GM12878 (cell line): ENCODE data around the gene IFRD1. TPM values are rescaled to one million over a fixed set of nuclear protein-coding genes. Genes with fewer than 3 reads are reported as not detected.

Experiments
- ATAC-seq: fragments of 200-7000 bp; cut with Tn5 transposase; 3 replicates; pipeline ENCODE4 v1.9.1; 2020; ENCODE audit warnings: mild to moderate bottlenecking, moderate library complexity
- BruUV-seq: library from RNA; stranded (reverse); fragments of 400-500 nt; replicated peaks from 2 replicates; lab custom pipeline; 2021; lab: Mats Ljungman, UMichigan
- CTCF ChIA-PET: fragments of 300-600 bp; sonication (Branson Sonifier 250); formaldehyde crosslinking; extraction: SDS; loops from one replicate; lab custom pipeline; 2021; ENCODE audit warnings: inconsistent platforms; lab: Yijun Ruan, JAX
- POLR2A ChIA-PET: fragments of 350-600 bp; formaldehyde crosslinking; extraction: SDS; loops from one replicate; lab custom pipeline; 2021; ENCODE audit warnings: inconsistent platforms; lab: Charles Lee
- RAD21 ChIA-PET: fragments of 300-600 bp; sonication (Branson Sonifier 250); formaldehyde crosslinking; loops from one replicate; lab custom pipeline; 2023; ENCODE audit warnings: antibody characterized with exemption; ENCODE audit not compliant: unreplicated experiment; lab: Charles Lee
- SMC1A ChIA-PET: fragments of 300-600 bp; sonication (Branson Sonifier 250); formaldehyde crosslinking; loops from one replicate; lab custom pipeline; 2023; ENCODE audit not compliant: unreplicated experiment, uncharacterized antibody; lab: Charles Lee
- DNase-seq: peaks from one replicate; pipeline ENCODE4 v3.0.0-alpha.2; 2011; ENCODE audit warnings: low read depth, low spot score
- FAIRE-seq: peaks from 3 replicates; lab custom pipeline; 2011; peaks lifted over from hg19 to GRCh38; lab: Jason Lieb, UNC
- H2AFZ ChIP-seq: 2 replicates; pipeline ENCODE4 v1.6.0; 2011; ENCODE audit warnings: low read depth, low read length, control low read depth; ENCODE audit not compliant: control insufficient read depth
- H3K27ac ChIP-seq: 2 replicates; pipeline ENCODE4 v1.5.1; 2011; ENCODE audit warnings: control low read depth; ENCODE audit not compliant: control insufficient read depth, insufficient read depth
- H3K27me3 ChIP-seq, 2 experiments: replicated peaks in 1 of 2; 2 replicates each; pipeline versions ENCODE4 v1.6.0 to v1.6.1; 2011; ENCODE audit warnings: low read length in 1 of 2; ENCODE audit not compliant: control insufficient read depth in 2 of 2, insufficient read depth in 2 of 2
- H3K36me3 ChIP-seq, 2 experiments: 2 replicates each; pipeline ENCODE4 v1.5.1; 2011; ENCODE audit warnings: low read length in 1 of 2; ENCODE audit not compliant: control insufficient read depth in 2 of 2, insufficient read depth in 2 of 2
- H3K4me1 ChIP-seq: 2 replicates; pipeline ENCODE4 v1.6.1; 2011; ENCODE audit warnings: mild to moderate bottlenecking, low read length, moderate library complexity, mixed read lengths; ENCODE audit not compliant: control insufficient read depth, insufficient read depth
- H3K4me2 ChIP-seq: 2 replicates; pipeline ENCODE4 v1.6.0; 2011; ENCODE audit warnings: control low read depth; ENCODE audit not compliant: control insufficient read depth, insufficient read depth
- H3K4me3 ChIP-seq: fragments of 200-600 bp; sonication (generic); 2 replicates; pipeline ENCODE4 v1.5.1; 2016
- H3K79me2 ChIP-seq: 2 replicates; pipeline ENCODE4 v1.6.0; 2011; ENCODE audit warnings: low read length; ENCODE audit not compliant: control insufficient read depth, insufficient read depth
- H3K9ac ChIP-seq: 2 replicates; pipeline ENCODE4 v1.8.0; 2011; ENCODE audit warnings: low read length, control low read depth, mixed read lengths; ENCODE audit not compliant: control insufficient read depth, insufficient read depth
- H3K9me3 ChIP-seq: replicated peaks from 3 replicates; pipeline ENCODE4 v1.5.1; 2011; ENCODE audit warnings: mild to moderate bottlenecking, low read length; ENCODE audit not compliant: control insufficient read depth, insufficient read depth
- H4K20me1 ChIP-seq: 2 replicates; pipeline ENCODE4 v1.6.0; 2011; ENCODE audit not compliant: control insufficient read depth, insufficient read depth
- BACH1 ChIP-seq: fragments of 450-650 bp; IDR thresholded peaks from 2 replicates; pipeline ENCODE4 v1.6.1; 2017; ENCODE audit warnings: mild to moderate bottlenecking, borderline replicate concordance
- HDGF ChIP-seq: fragments of 450-650 bp; IDR thresholded peaks from 2 replicates; pipeline ENCODE4 v1.6.1; 2016; ENCODE audit warnings: antibody characterized with exemption
- IKZF1 ChIP-seq: fragments of 450-650 bp; conservative IDR thresholded peaks from 2 replicates; pipeline ENCODE4 v1.6.1; 2017; ENCODE audit warnings: antibody characterized with exemption, mild to moderate bottlenecking
- IKZF2 ChIP-seq, 2 experiments: fragments of 450-650 bp; IDR thresholded peaks; 2 replicates each; pipeline ENCODE4 v1.6.1; 2017; ENCODE audit warnings: mild to moderate bottlenecking in 2 of 2, moderate library complexity in 2 of 2
- POLR2AphosphoS5 ChIP-seq: IDR thresholded peaks from 2 replicates; pipeline ENCODE4 v1.6.1; 2011; ENCODE audit warnings: mild to moderate bottlenecking, low read length, inconsistent platforms
- RAD21 ChIP-seq: IDR thresholded peaks from 2 replicates; pipeline ENCODE4 v1.6.1; 2011; ENCODE audit warnings: mild to moderate bottlenecking, low read depth, low read length, moderate library complexity; ENCODE audit not compliant: insufficient read depth
- RBBP5 ChIP-seq: fragments of 200-600 bp; sonication (generic); conservative IDR thresholded peaks from 2 replicates; pipeline ENCODE4 v1.6.1; 2016
- SMC3 ChIP-seq: IDR thresholded peaks from 2 replicates; pipeline ENCODE4 v1.6.1; 2011; ENCODE audit warnings: low read length, improper control_type of control experiment, borderline replicate concordance
- SUPT20H ChIP-seq: IDR thresholded peaks from 2 replicates; pipeline ENCODE4 v1.6.1; 2011; ENCODE audit warnings: low read depth, mild to moderate bottlenecking, low read length, moderate library complexity, borderline replicate concordance; ENCODE audit not compliant: control insufficient read depth
- WGBS: methylation state at CpG from one replicate; pipeline ENCODE4 v1.1.6; 2016; ENCODE audit warnings: low lambda C conversion rate; ENCODE audit not compliant: insufficient replicate concordance, insufficient coverage; ENCODE audit errors: missing lambda C conversion rate; 5-methylcytosine and 5-hydroxymethylcytosine counted together
- in situ Hi-C: fragments of 300-500 bp; cut with MboI; formaldehyde crosslinking; loops from 9 replicates; pipeline ENCODE4 v1.14.3; 2018; ENCODE audit warnings: mixed read lengths
- intact Hi-C: fragments of 100-400 bp; cut with micrococcal nuclease; formaldehyde crosslinking; loops from one replicate; pipeline ENCODE4 v1.14.2; 2022; ENCODE audit not compliant: unreplicated experiment
- polyA plus RNA-seq, 11 experiments: library from polyadenylated mRNA; depleted of rRNA in 4 of 11; unstranded in 6 of 11; stranded (reverse) in 5 of 11; fragments of >200 nt; fragmentation: Nextera tagmentation in 4 of 11; fragmentation: Illumina TruSeq in 1 of 11; extraction: Ambion mirVana in 4 of 11; extraction: Trizol in 1 of 11; gene quantifications; 1 replicate in 1 of 11; 2 replicates in 10 of 11; pipeline versions ENCODE4 v1.2.1 to v1.2.3, GENCODE V29; 2011 to 2016; ENCODE audit warnings: inconsistent platforms in 2 of 11, missing spikeins in 2 of 11, low read depth in 1 of 11
- total RNA-seq, 4 experiments: library from RNA; depleted of rRNA in 3 of 4; stranded (reverse); fragments of >200 nt in 3 of 4; fragmentation: Illumina TruSeq in 1 of 4; extraction: Trizol in 1 of 4; gene quantifications; 2 replicates each; pipeline versions ENCODE4 v1.2.1 to v1.2.3, GENCODE V29; 2013 to 2021
- TF ChIP-seq, protein P1 (sequence below), 3 experiments: IDR thresholded peaks in 2 of 3; conservative IDR thresholded peaks in 1 of 3; 2 replicates each; pipeline ENCODE4 v1.5.1; 2011; ENCODE audit warnings: low read depth in 3 of 3, low read length in 3 of 3, mild to moderate bottlenecking in 3 of 3, control low read depth in 2 of 3, moderate library complexity in 2 of 3, inconsistent platforms in 1 of 3, mixed read lengths in 1 of 3; ENCODE audit not compliant: control insufficient read depth in 2 of 3, insufficient read depth in 1 of 3; ENCODE audit errors: extremely low read depth in 1 of 3

IFRD1 gene
- total and polyA plus RNA-seq, 10 of the 15 experiments (the other 5 are each of a cell fraction or from before 2014, with no cell fraction given): 9.6 to 31.1 (median 19.9) TPM

- ChIA-PET SMC1A (interaction anchor here (0.7 to 3.0 kb wide), 11 partner anchors 9 to 663 kb away, joined by 3 to 12 read pairs (median 6); partner anchors contain the start of gene LSMEM1), RAD21 (interaction anchor here (0.6 to 1.5 kb wide), 5 partner anchors 9 to 695 kb away, joined by 3 to 4 read pairs (median 3); no protein-coding TSS in a partner anchor), POLR2A (interaction anchor here (0.5 to 1.7 kb wide), 7 partner anchors 8 to 488 kb away, joined by 3 to 14 read pairs (median 4); partner anchors contain the start of genes DOCK4 and ZNF277), CTCF (interaction anchor here (0.6 to 2.9 kb wide), 20 partner anchors 9 to 711 kb away, joined by 3 to 11 read pairs (median 3); partner anchors contain the start of gene ZNF277)
- DNase-seq (no peak), FAIRE-seq (no peak), ATAC-seq (peak; percentile 11; the same call in 2 of the 3 replicates)
- BruUV-seq: no TSS peak
- TF ChIP-seq IKZF2 (IDR thresholded peaks at IDR 0.05): 0 out of 4 replicates have a peak, but pooled peaks have one; percentile 11 to 12
- TF ChIP-seq, protein P1, sequence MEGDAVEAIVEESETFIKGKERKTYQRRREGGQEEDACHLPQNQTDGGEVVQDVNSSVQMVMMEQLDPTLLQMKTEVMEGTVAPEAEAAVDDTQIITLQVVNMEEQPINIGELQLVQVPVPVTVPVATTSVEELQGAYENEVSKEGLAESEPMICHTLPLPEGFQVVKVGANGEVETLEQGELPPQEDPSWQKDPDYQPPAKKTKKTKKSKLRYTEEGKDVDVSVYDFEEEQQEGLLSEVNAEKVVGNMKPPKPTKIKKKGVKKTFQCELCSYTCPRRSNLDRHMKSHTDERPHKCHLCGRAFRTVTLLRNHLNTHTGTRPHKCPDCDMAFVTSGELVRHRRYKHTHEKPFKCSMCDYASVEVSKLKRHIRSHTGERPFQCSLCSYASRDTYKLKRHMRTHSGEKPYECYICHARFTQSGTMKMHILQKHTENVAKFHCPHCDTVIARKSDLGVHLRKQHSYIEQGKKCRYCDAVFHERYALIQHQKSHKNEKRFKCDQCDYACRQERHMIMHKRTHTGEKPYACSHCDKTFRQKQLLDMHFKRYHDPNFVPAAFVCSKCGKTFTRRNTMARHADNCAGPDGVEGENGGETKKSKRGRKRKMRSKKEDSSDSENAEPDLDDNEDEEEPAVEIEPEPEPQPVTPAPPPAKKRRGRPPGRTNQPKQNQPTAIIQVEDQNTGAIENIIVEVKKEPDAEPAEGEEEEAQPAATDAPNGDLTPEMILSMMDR (IDR thresholded peaks at IDR 0.05 in 2 of 3, conservative IDR thresholded peaks at IDR 0.05 in 1 of 3; ENCODE audit: control insufficient read depth in 2 of 3, extremely low read depth in 1 of 3, insufficient read depth in 1 of 3, low read depth in 3 of 3, low read length in 3 of 3): peak; percentile 24 to 43 (median 40); a peak in 5 of 6 replicates
- TF ChIP-seq SUPT20H: no peak
- TF ChIP-seq SMC3: peak; percentile 19; the same call in 1 of the 2 replicates
- TF ChIP-seq HDGF: 0 out of 2 replicates have a peak, but pooled peaks have one; percentile 19
- no peak for TF ChIP-seq RBBP5
- TF ChIP-seq BACH1: peak; percentile 35; the same call in 1 of the 2 replicates
- TF ChIP-seq POLR2AphosphoS5: 0 out of 2 replicates have a peak, but pooled peaks have one; percentile 49
- 0 out of 2 replicates have a peak, but pooled peaks have one; percentile 18 for TF ChIP-seq IKZF1
- peak; percentile 58 for TF ChIP-seq RAD21
- Histone ChIP-seq H3K27me3 (no peaks in the 10 kb centered on the region), H3K4me2 (peak overlapping the region; percentile 76), H3K36me3 (peaks cover 0 to 1% of the 10 kb centered on the region in 2 experiments; a peak in 1 of 4 replicates), H4K20me1 (no peaks in the 10 kb centered on the region), H3K27ac (peak overlapping the region; percentile 27; the same call in 1 of the 2 replicates), H3K9me3 (no peaks in the 10 kb centered on the region), H3K4me1 (peaks cover 4% of the 10 kb centered on the region; the same call in 1 of the 2 replicates), H3K79me2 (peaks cover 43% of the 10 kb centered on the region), H2AFZ (no peak overlapping the region), H3K4me3 (peak overlapping the region; percentile 95), H3K9ac (peak overlapping the region; percentile 95)
- in situ Hi-C loops: loop anchor here (5.0 kb wide), 1 partner anchor 245 kb away; the partner anchor contains the start of genes DOCK4 and ZNF277
- intact Hi-C loops: loop anchor here (5.0 to 10.0 kb wide), 3 partner anchors 320 to 897 kb away; partner anchors contain the start of gene SMIM30
- WGBS: 32% methylated on average over 7 of the region's 7 CpGs
These were observed 2.0 kb downstream of the IFRD1 start for GRCh38 chr7:112452102-112452888.
